ENCODE data around the gene CCP110. TPM values are rescaled to one million over a fixed set of nuclear protein-coding genes. Genes with fewer than 3 reads are reported as not detected.

Gene CCP110
- total RNA-seq, 1 donor from 2014 or later: 12.4 TPM

GRCh38 chr16:19486051-19486450 lies 37.7 kb upstream of the CCP110 start:
- Mint-ChIP-seq H3K27me3 (ENCODE audit: unreplicated experiment) (peaks cover 4% of the 10 kb centered on the region), H3K9me3 (ENCODE audit: unreplicated experiment) (no peaks in the 10 kb centered on the region), H3K4me3 (ENCODE audit: unreplicated experiment) (no peak overlapping the region), H3K4me1 (ENCODE audit: unreplicated experiment) (no peaks in the 10 kb centered on the region), H3K27ac (ENCODE audit: unreplicated experiment) (no peak overlapping the region), H3K36me3 (ENCODE audit: unreplicated experiment) (no peaks in the 10 kb centered on the region)
- no peak for DNase-seq (ENCODE audit: extremely low spot score, unreplicated experiment)
- no peak for TF ChIP-seq CTCF (IDR thresholded peaks at IDR 0.05)

DNA sequence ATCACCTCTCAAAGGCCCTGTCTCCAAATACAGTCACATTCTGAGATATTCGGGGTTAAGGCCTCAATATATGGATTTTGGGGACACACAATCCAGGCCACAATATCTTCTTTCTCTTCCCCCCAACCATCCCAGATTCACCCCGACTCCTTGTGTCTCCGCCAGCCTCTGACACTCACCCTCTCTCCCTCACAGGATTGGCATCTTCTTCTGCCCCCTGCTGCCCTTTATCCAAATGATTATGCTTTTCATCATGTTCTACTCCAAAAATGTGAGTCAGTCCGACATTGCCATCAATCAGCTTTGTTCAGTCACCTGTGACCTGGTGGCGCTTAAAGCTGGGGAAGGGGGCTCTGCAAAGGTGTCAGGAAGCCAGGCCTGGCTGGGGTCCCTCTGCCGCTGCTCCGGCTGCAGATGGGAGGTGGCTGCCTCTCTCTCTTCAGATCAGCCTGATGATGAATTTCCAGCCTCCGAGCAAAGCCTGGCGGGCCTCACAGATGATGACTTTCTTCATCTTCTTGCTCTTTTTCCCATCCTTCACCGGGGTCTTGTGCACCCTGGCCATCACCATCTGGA lies 36.9 kb upstream of the CCP110 start:
- Mint-ChIP-seq H3K4me3 (ENCODE audit: unreplicated experiment) (no peak overlapping the region), H3K4me1 (ENCODE audit: unreplicated experiment) (no peaks in the 10 kb centered on the region), H3K36me3 (ENCODE audit: unreplicated experiment) (no peaks in the 10 kb centered on the region), H3K27ac (ENCODE audit: unreplicated experiment) (no peak overlapping the region), H3K27me3 (ENCODE audit: unreplicated experiment) (peaks cover 4% of the 10 kb centered on the region), H3K9me3 (ENCODE audit: unreplicated experiment) (no peaks in the 10 kb centered on the region)
- no peak for TF ChIP-seq CTCF (IDR thresholded peaks at IDR 0.05)
- DNase-seq (ENCODE audit: extremely low spot score, unreplicated experiment): no peak

GRCh38 chr16:19488213-19488640 lies 35.5 kb upstream of the CCP110 start:
- H3K27me3 Mint-ChIP-seq (ENCODE audit: unreplicated experiment): peaks cover 4% of the 10 kb centered on the region
- H3K27ac Mint-ChIP-seq (ENCODE audit: unreplicated experiment): no peak overlapping the region
- H3K36me3 Mint-ChIP-seq (ENCODE audit: unreplicated experiment): no peaks in the 10 kb centered on the region
- no peaks in the 10 kb centered on the region for H3K9me3 Mint-ChIP-seq (ENCODE audit: unreplicated experiment)
- no peak overlapping the region for H3K4me3 Mint-ChIP-seq (ENCODE audit: unreplicated experiment)
- no peaks in the 10 kb centered on the region for H3K4me1 Mint-ChIP-seq (ENCODE audit: unreplicated experiment)
- no peak for DNase-seq (ENCODE audit: extremely low spot score, unreplicated experiment)
- no peak for TF ChIP-seq CTCF (IDR thresholded peaks at IDR 0.05)

- H3K4me3 Mint-ChIP-seq (ENCODE audit: unreplicated experiment): no peak overlapping the region
- peaks cover 6% of the 10 kb centered on the region for H3K4me1 Mint-ChIP-seq (ENCODE audit: unreplicated experiment)
- no peaks in the 10 kb centered on the region for H3K36me3 Mint-ChIP-seq (ENCODE audit: unreplicated experiment)
- peaks cover 2% of the 10 kb centered on the region for H3K27me3 Mint-ChIP-seq (ENCODE audit: unreplicated experiment)
- no peak for TF ChIP-seq CTCF (IDR thresholded peaks at IDR 0.05)
- no peak for DNase-seq (ENCODE audit: extremely low spot score, unreplicated experiment)
- no peaks in the 10 kb centered on the region for H3K9me3 Mint-ChIP-seq (ENCODE audit: unreplicated experiment)
- no peak overlapping the region for H3K27ac Mint-ChIP-seq (ENCODE audit: unreplicated experiment)
These were observed 33.1 kb upstream of the CCP110 start for GRCh38 chr16:19490619-19491018.

GRCh38 chr16:19497176-19497575 lies 26.6 kb upstream of the CCP110 start:
- TF ChIP-seq CTCF (IDR thresholded peaks at IDR 0.05): no peak
- DNase-seq (ENCODE audit: extremely low spot score, unreplicated experiment): no peak
- Mint-ChIP-seq H3K36me3 (ENCODE audit: unreplicated experiment) (peaks cover 10% of the 10 kb centered on the region), H3K27me3 (ENCODE audit: unreplicated experiment) (no peaks in the 10 kb centered on the region), H3K27ac (ENCODE audit: unreplicated experiment) (no peak overlapping the region), H3K9me3 (ENCODE audit: unreplicated experiment) (no peaks in the 10 kb centered on the region), H3K4me1 (ENCODE audit: unreplicated experiment) (peaks cover 6% of the 10 kb centered on the region), H3K4me3 (ENCODE audit: unreplicated experiment) (no peak overlapping the region)

All from osteocyte (in vitro differentiated cells).